ENCODE measurements around the gene CERS5.

Gene CERS5

GRCh38 chr12:50127546-50127945 is 39.6 kb downstream of the CERS5 start:
- no peak for TF ChIP-seq CTCF (IDR thresholded peaks at IDR 0.05; ENCODE audit: borderline replicate concordance, control extremely low read depth, extremely low read depth, insufficient read depth, missing control alignments)

GRCh38 chr12:50123203-50123602 is 44.0 kb downstream of the CERS5 start:
- TF ChIP-seq CTCF (IDR thresholded peaks at IDR 0.05; ENCODE audit: borderline replicate concordance, control extremely low read depth, extremely low read depth, insufficient read depth, missing control alignments): no peak
- in situ Hi-C loops (cut with MboI; ENCODE audit: low sequenced_read_pairs, unreplicated experiment): no loop called here
- no peak for DNase-seq (ENCODE audit: low spot score)

More at GRCh38 chr12:50127546-50127945, 39.6 kb downstream of the CERS5 start:
- no peak for DNase-seq (ENCODE audit: low spot score)
- in situ Hi-C loops (cut with MboI; ENCODE audit: low sequenced_read_pairs, unreplicated experiment): no loop called here

- no peak for TF ChIP-seq CTCF (IDR thresholded peaks at IDR 0.05; ENCODE audit: borderline replicate concordance, control extremely low read depth, extremely low read depth, insufficient read depth, missing control alignments)
- in situ Hi-C loops (cut with MboI; ENCODE audit: low sequenced_read_pairs, unreplicated experiment): no loop called here
- no peak for DNase-seq (ENCODE audit: low spot score)
Measured at GRCh38 chr12:50121641-50122040, 45.5 kb downstream of the CERS5 start.

- no peak for TF ChIP-seq CTCF (IDR thresholded peaks at IDR 0.05; ENCODE audit: borderline replicate concordance, control extremely low read depth, extremely low read depth, insufficient read depth, missing control alignments)
- DNase-seq (ENCODE audit: low spot score): no peak
- in situ Hi-C loops (cut with MboI; ENCODE audit: low sequenced_read_pairs, unreplicated experiment): no loop called here
Measured at GRCh38 chr12:50120953-50121352, 46.2 kb downstream of the CERS5 start.

- TF ChIP-seq CTCF (IDR thresholded peaks at IDR 0.05; ENCODE audit: borderline replicate concordance, control extremely low read depth, extremely low read depth, insufficient read depth, missing control alignments): no peak
- DNase-seq (ENCODE audit: low spot score): no peak
- in situ Hi-C loops (cut with MboI; ENCODE audit: low sequenced_read_pairs, unreplicated experiment): no loop called here
Measured at GRCh38 chr12:50120521-50120920, 46.6 kb downstream of the CERS5 start.

- no peak for DNase-seq (ENCODE audit: low spot score)
- in situ Hi-C loops (cut with MboI; ENCODE audit: low sequenced_read_pairs, unreplicated experiment): no loop called here
- no peak for TF ChIP-seq CTCF (IDR thresholded peaks at IDR 0.05; ENCODE audit: borderline replicate concordance, control extremely low read depth, extremely low read depth, insufficient read depth, missing control alignments)
Measured at GRCh38 chr12:50119387-50119786, 47.8 kb downstream of the CERS5 start.

Measured in GM13976 (cell line).